ENCODE data around the gene SRSF8. TPM values are rescaled to one million over a fixed set of nuclear protein-coding genes. Genes with fewer than 3 reads are reported as not detected.

Gene SRSF8
- total and polyA plus RNA-seq, 9 of the 15 experiments (the other 6 are each of a cell fraction or from before 2014, with no cell fraction given) = 18.0 to 53.4 (median 27.9) TPM

DNA sequence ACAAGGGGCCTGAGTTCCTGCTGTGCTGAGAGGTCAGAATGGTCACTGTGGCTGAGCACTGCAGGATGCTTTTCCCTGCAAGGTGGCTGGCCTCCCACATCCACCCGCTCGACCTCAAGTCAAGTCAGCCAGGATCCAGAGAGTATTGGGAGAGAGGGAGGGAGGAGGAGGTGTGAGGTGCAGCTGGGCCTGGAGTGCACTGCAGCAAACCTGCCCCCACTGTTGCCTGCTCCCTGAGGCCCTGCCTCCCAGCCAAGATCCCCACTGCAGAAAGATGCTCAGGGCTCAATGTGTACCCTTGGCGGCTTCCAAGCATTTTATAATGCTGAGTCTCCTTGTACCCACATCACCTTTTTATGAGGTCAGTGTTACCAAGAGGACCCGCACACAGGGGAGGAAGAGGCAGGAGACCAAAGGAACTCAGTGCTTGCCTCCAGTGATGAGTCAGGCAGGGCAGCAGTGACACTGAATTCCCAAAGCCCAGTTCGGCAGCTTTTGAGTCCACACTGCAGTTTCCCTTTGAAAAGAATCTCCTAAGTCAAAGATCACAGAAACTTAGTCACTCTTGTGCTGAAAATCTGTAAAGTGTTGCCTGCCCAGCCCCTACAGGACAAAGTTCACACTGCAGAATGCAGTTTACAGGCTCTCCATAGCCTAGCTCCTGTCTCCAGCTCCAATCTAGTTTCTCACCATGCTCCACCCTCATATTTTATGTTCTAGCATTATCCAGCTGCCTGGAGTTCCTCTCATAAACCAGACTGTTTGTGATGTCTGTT is 26.0 kb downstream of the SRSF8 start:
- no peaks in the 10 kb centered on the region for H3K9me3 ChIP-seq (replicated peaks; ENCODE audit: control insufficient read depth, insufficient read depth, low read depth, low read length)
- peaks cover 26 to 40% of the 10 kb centered on the region in 2 experiments for H3K4me1 ChIP-seq (replicated peaks in 1 of 2; ENCODE audit: control insufficient read depth in 2 of 2, insufficient read depth in 2 of 2, low read length in 2 of 2)
- no peaks in the 10 kb centered on the region for H3K27me3 ChIP-seq (ENCODE audit: control insufficient read depth in 2 of 2, insufficient read depth in 2 of 2, low read length in 2 of 2)
- in situ Hi-C loops (cut with MboI) (no loop called here), intact Hi-C loops (cut with micrococcal nuclease) (no loop called here)
- H3K27ac ChIP-seq (ENCODE audit: extremely low read depth, low read depth, low read length) = no peak overlapping the region; the same call in 2 of the 3 replicates
- H3K4me2 ChIP-seq (ENCODE audit: insufficient read depth, low read length) = peak overlapping the region; percentile 15
- no peaks in the 10 kb centered on the region; the same call in 2 of the 3 replicates for H3K36me3 ChIP-seq (ENCODE audit: control insufficient read depth, insufficient read depth, low read length)
- H4K20me1 ChIP-seq (replicated peaks; ENCODE audit: control insufficient read depth, insufficient read depth, low read length) = peaks cover 3% of the 10 kb centered on the region; the same call in 1 of the 2 replicates
- WGBS (ENCODE audit: insufficient coverage, low coverage, missing lambda C conversion rate) = 51% methylated on average over 5 of the region's 5 CpGs
- no TSS peak for BruUV-seq (replicated peaks)
- ATAC-seq (peak; percentile 41), FAIRE-seq (peak; percentile 52), DNase-seq (ENCODE audit: extremely low read depth in 1 of 4, low spot score in 3 of 4) (peak; percentile 35 to 54 (median 39))
- CTCF ChIA-PET (ENCODE audit: low intra/inter-chr PET ratio) = no interaction called here
- no peak overlapping the region for H3K4me3 ChIP-seq
- H2AFZ ChIP-seq (ENCODE audit: low read depth, low read length) = no peak overlapping the region
- H3K9ac ChIP-seq (ENCODE audit: insufficient read depth in 1 of 2, low read depth in 2 of 2, low read length in 2 of 2) = no peak overlapping the region
- H3K9me1 ChIP-seq (ENCODE audit: control insufficient read depth, insufficient read depth, low read length) = no peaks in the 10 kb centered on the region
- H3K79me2 ChIP-seq (ENCODE audit: control insufficient read depth, insufficient read depth, low read length) = peaks cover 15% of the 10 kb centered on the region; the same call in 2 of the 3 replicates
- POLR2A ChIA-PET = interaction anchor here (0.6 to 5.8 kb wide), 7 partner anchors 9 to 119 kb away, joined by 3 to 37 read pairs (median 3); partner anchors contain the start of genes CWC15, KDM4D and SRSF8
- TF ChIP-seq POLR3G (IDR thresholded peaks at IDR 0.05; ENCODE audit: extremely low read depth, insufficient read length, insufficient replicate concordance) (no peak), CBX1 (IDR thresholded peaks at IDR 0.05; ENCODE audit: low read depth) (no peak), FOXA1 (IDR thresholded peaks at IDR 0.05; ENCODE audit: borderline replicate concordance) (no peak), SMARCE1 (IDR thresholded peaks at IDR 0.05) (no peak), ZC3H8 (IDR thresholded peaks at IDR 0.05) (no peak), ZNF445 (CRISPR knock-in tag; IDR thresholded peaks at IDR 0.05; ENCODE audit: low read depth) (no peak), RAD21 (CRISPR knock-in tag; conservative IDR thresholded peaks at IDR 0.05 in 1 of 2, IDR thresholded peaks at IDR 0.05 in 1 of 2) (peak in 1 of 2 experiments; percentile 34; a peak in 1 of 4 replicates), CAMTA2 (CRISPR knock-in tag; conservative IDR thresholded peaks at IDR 0.05) (no peak), ZNF444 (CRISPR knock-in tag; IDR thresholded peaks at IDR 0.05) (no peak), DDX20 (tag; IDR thresholded peaks at IDR 0.05; ENCODE audit: low read depth) (no peak), MCM5 (IDR thresholded peaks at IDR 0.05; ENCODE audit: low read depth) (no peak), HMG20B (CRISPR knock-in tag; IDR thresholded peaks at IDR 0.05) (no peak), HNRNPUL1 (IDR thresholded peaks at IDR 0.05; ENCODE audit: low read length) (no peak), PPARD (CRISPR knock-in tag; IDR thresholded peaks at IDR 0.05) (no peak), CEBPG (CRISPR knock-in tag; IDR thresholded peaks at IDR 0.05) (no peak), CEBPG (tag; conservative IDR thresholded peaks at IDR 0.05 in 1 of 2, IDR thresholded peaks at IDR 0.05 in 1 of 2) (no peak), GABPB2 (CRISPR knock-in tag; conservative IDR thresholded peaks at IDR 0.05) (no peak), OTX1 (CRISPR knock-in tag; IDR thresholded peaks at IDR 0.05) (no peak), GATA2 (CRISPR knock-in tag; IDR thresholded peaks at IDR 0.05) (no peak)
- TF ChIP-seq, protein P1, sequence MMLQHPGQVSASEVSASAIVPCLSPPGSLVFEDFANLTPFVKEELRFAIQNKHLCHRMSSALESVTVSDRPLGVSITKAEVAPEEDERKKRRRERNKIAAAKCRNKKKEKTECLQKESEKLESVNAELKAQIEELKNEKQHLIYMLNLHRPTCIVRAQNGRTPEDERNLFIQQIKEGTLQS (IDR thresholded peaks at IDR 0.05) = peak; percentile 19; the same call in 1 of the 2 replicates
- TF ChIP-seq, protein P1 (CRISPR knock-in tag; conservative IDR thresholded peaks at IDR 0.05) = no peak
- TF ChIP-seq, protein P2, sequence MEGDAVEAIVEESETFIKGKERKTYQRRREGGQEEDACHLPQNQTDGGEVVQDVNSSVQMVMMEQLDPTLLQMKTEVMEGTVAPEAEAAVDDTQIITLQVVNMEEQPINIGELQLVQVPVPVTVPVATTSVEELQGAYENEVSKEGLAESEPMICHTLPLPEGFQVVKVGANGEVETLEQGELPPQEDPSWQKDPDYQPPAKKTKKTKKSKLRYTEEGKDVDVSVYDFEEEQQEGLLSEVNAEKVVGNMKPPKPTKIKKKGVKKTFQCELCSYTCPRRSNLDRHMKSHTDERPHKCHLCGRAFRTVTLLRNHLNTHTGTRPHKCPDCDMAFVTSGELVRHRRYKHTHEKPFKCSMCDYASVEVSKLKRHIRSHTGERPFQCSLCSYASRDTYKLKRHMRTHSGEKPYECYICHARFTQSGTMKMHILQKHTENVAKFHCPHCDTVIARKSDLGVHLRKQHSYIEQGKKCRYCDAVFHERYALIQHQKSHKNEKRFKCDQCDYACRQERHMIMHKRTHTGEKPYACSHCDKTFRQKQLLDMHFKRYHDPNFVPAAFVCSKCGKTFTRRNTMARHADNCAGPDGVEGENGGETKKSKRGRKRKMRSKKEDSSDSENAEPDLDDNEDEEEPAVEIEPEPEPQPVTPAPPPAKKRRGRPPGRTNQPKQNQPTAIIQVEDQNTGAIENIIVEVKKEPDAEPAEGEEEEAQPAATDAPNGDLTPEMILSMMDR (IDR thresholded peaks at IDR 0.05 in 2 of 3, conservative IDR thresholded peaks at IDR 0.05 in 1 of 3; ENCODE audit: insufficient read depth in 2 of 3, low read depth in 1 of 3, low read length in 3 of 3) = peak; percentile 53 to 62 (median 58); a peak in 5 of 6 replicates
